Measurements from ENCODE around the gene IFNL3. TPM values are rescaled to one million over a fixed set of nuclear protein-coding genes. Genes with fewer than 3 reads are reported as not detected.
"Not testable (repeated sequence)": the region's sequence is repeated elsewhere in the genome, so short reads cannot be mapped to it uniquely, and the experiment has no call there.

The IFNL3 gene
- total RNA-seq, 1 donor: not detected

DNA sequence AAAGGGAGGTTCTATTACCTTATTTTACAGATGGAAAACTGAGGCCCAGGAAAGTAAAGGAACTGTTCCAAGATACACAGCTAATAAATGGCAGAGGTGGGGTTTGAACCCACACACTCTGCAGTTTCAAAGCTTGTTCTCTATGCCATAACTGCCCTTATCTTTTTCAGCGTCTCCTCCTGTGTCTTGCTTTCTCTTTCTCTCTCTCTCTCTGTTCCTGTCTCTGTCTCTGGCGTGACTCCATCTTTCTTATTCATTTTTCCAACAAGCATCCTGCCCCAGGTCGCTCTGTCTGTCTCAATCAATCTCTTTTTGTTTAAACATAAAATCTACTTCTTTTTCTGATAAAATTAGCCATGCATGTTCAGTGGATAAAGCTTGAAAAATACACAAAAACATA, 7.0 kb upstream of the IFNL3 start:
- H3K4me3 ChIP-seq (ENCODE audit: low read depth, low read length): no peak overlapping the region
- TF ChIP-seq, protein P1, sequence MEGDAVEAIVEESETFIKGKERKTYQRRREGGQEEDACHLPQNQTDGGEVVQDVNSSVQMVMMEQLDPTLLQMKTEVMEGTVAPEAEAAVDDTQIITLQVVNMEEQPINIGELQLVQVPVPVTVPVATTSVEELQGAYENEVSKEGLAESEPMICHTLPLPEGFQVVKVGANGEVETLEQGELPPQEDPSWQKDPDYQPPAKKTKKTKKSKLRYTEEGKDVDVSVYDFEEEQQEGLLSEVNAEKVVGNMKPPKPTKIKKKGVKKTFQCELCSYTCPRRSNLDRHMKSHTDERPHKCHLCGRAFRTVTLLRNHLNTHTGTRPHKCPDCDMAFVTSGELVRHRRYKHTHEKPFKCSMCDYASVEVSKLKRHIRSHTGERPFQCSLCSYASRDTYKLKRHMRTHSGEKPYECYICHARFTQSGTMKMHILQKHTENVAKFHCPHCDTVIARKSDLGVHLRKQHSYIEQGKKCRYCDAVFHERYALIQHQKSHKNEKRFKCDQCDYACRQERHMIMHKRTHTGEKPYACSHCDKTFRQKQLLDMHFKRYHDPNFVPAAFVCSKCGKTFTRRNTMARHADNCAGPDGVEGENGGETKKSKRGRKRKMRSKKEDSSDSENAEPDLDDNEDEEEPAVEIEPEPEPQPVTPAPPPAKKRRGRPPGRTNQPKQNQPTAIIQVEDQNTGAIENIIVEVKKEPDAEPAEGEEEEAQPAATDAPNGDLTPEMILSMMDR (IDR thresholded peaks at IDR 0.05; ENCODE audit: insufficient read depth, low read depth, low read length): no peak
- DNase-seq (ENCODE audit: low read depth): no peak

DNA sequence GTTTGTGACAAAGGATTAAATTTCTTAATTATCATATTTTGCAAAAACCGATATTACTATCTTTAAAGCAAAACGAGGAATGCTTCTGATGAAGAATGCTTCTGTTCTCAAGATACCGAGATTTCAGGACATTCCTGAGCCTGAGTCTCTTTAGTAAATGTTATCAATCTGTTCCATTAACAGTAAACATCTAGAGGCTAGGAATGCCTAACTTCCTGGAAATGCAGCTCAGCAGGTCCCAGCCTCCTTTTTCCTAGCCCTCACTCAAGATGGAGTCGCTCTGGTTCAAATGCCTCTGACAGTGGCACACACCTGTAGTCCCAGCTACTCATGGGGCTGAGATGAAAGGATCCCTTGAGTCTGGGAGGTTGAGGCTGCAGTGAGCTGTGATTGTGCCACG, 6.3 kb upstream of the IFNL3 start:
- TF ChIP-seq, protein P1 (IDR thresholded peaks at IDR 0.05; ENCODE audit: insufficient read depth, low read depth, low read length): no peak
- no peak for DNase-seq (ENCODE audit: low read depth)
- no peak overlapping the region for H3K4me3 ChIP-seq (ENCODE audit: low read depth, low read length)

DNA sequence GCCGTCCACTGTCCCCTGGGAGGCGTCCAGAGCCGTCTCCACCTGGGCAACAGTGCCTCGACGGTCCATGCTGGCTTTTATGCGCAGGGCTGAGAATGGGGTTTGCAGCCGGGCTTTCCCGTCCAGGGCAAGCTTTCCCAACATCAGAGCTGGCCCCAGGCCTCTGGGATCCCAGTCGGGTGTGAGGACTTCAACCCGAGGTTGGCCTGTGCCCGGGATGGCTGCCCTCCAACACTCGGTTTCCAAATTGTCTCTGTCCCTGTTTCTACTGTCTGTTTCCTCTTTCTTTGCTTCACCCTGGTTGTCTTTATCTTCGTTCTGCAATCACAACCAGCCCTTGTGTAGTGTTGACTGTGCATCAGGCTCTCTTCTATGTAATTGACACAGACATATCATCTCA, 4.0 kb upstream of the IFNL3 start, which contains the start of gene IFNL4:
IFNL4 (minus strand) TSS at position 51 of the 400 bp plus-strand sequence.
- DNase-seq (ENCODE audit: low read depth): no peak
- TF ChIP-seq, protein P1 (IDR thresholded peaks at IDR 0.05; ENCODE audit: insufficient read depth, low read depth, low read length): no peak
- H3K4me3 ChIP-seq (ENCODE audit: low read depth, low read length): no peak within 1 kb of the TSS

DNA sequence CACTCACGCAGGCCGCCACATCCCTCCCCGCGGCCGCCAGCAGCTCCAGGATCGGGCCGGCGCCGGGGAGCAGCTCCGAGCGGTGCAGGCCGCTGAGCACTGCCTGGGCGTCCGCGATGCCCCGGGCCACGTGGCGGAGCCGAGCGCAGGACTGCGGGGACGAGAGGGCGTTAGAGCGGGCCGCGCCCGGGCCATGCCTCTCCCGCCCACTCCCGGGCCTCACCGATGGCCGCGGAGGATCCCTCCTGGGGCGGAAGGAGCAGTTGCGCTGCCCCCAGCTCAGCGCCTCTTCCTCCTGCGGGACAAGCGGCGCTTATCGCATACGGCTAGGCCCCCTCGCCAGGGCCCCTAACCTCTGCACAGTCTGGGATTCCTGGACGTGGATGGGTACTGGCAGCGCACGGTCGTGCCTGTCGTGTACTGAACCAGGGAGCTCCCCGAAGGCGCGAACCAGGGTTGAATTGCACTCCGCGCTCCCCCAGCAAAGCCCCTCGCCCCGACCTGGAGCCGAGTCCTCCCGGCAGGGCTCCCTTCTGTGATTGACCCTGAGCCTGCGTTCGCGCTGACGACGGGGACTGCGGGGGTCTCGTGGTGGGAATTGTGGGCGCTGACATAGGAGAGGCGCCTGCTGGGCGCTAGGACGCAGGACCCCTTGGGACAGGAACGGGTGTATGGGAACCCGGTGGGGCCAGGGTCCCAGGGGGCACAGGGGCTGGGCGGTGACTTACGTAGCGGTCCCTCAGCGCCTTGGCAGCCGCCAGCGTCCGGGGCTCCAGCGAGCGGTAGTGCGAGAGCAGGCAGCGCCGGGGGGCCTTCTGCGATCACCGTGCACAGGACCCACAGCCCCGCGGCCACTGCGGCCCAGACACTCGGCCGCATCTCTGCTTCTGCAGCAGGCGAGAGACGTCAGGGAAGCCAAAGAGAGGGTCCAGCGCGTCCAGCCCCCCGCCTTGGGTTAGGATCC, 3.2 kb upstream of the IFNL3 start:
- DNase-seq (ENCODE audit: low read depth): no peak
- TF ChIP-seq, protein P1 (IDR thresholded peaks at IDR 0.05; ENCODE audit: insufficient read depth, low read depth, low read length): no peak
- no peak overlapping the region for H3K4me3 ChIP-seq (ENCODE audit: low read depth, low read length)

DNA sequence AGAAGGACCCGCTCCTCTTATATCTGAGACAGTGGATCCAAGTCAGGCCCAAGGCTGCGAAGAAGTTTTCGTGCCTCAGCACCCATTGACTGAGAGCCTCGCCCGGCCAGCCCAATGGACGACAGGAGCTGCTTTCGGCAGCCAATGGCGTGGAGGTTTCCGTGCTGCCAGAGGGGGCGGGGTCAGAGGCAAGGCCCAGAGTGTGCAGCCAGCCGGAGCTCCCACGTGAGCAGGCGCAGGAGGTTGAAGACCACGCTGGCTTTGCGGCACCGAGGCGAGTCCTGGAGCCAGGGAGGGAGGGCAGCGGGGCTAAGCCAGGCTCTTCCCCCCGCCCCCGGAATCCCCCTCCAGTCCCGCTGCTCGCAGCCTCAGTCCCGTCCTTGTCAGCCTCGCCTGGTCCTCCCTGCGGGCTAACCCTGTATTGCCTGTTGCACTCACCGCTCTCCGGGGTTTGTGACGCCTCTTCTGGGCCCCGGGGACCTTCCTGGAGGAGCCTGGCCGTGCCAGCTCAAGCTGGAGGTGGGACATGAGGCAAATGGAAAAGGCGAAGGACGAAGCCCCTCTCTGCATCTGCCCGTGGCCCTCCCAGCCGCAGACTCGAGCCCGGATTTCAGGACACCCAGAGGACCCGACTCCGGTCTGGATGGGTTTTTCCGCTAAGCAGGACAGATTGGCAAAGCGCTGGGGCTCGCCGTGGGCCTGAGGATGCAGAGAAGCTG, 2.3 kb upstream of the IFNL3 start:
- H3K4me3 ChIP-seq (ENCODE audit: low read depth, low read length): no peak overlapping the region
- TF ChIP-seq, protein P1 (IDR thresholded peaks at IDR 0.05; ENCODE audit: insufficient read depth, low read depth, low read length): no peak
- DNase-seq (ENCODE audit: low read depth): no peak

DNA sequence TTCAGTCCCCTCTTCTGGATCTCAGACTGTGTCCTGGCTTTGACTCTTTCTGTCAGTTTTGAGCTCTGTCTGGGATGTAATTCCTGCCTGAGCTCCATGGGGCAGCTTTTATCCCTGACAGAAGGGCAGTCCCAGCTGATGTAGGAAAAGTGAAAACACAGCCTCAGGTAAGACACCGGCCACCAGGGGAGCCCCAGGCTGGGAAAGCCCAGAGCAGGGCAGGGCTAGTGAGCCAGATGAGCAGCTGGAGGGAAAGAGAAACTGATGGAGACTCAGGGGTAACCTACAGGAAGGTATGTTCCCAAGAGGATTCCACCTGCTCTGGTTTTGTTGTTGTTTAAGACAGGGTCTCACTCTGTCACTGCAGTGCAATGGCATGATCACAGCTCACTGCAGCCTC, 360 bp upstream of the IFNL3 start:
- H3K4me3 ChIP-seq (ENCODE audit: low read depth, low read length); DNase-seq (ENCODE audit: low read depth): not testable (repeated sequence)

DNA sequence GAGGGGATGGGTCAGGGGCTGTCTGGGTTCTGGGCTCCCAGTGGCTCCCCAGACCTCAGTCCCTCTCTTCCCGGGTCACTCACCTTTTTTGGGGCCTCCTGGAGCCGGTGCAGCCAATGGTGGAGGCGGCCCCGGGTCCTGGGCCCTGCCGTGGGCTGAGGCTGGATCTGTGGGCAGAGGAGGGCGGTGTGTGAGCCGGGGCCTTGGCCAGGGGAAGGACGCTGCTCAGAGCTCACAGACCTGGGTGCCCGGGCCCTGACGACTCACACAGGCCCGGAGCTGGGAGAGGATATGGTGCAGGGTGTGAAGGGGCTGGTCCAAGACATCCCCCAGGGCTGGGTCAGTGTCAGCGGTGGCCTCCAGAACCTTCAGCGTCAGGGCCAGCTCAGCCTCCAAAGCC, 1.1 kb downstream of the IFNL3 start:
- H3K4me3 ChIP-seq (ENCODE audit: low read depth, low read length); DNase-seq (ENCODE audit: low read depth): not testable (repeated sequence)
